GM19239 (cell line): ENCODE results near the gene NCR3LG1.
A peak's percentile ranks its signal among the peaks of the same experiment; 100 is the strongest.

Experiments
- DNase-seq: peaks from one replicate; pipeline ENCODE4 v3.0.0; 2011; ENCODE audit warnings: low spot score; ENCODE audit not compliant: insufficient read length
- FAIRE-seq: peaks from 2 replicates; lab custom pipeline; 2011; peaks lifted over from hg19 to GRCh38; lab: Jason Lieb, UNC

Gene NCR3LG1

GRCh38 chr11:17369684-17370243 is 18.2 kb downstream of the NCR3LG1 start:
- DNase-seq (no peak), FAIRE-seq (no peak)

- FAIRE-seq (no peak), DNase-seq (no peak)
These were observed 20.0 kb downstream of the NCR3LG1 start for GRCh38 chr11:17371614-17372013.

- DNase-seq (no peak), FAIRE-seq (no peak)
These were observed 23.9 kb downstream of the NCR3LG1 start for GRCh38 chr11:17375547-17375946.

- no peak for FAIRE-seq
These were observed 24.9 kb downstream of the NCR3LG1 start for GRCh38 chr11:17376493-17376892.

GRCh38 chr11:17378655-17379054 is 27.1 kb downstream of the NCR3LG1 start:
- FAIRE-seq (no peak), DNase-seq (no peak)

More at GRCh38 chr11:17376493-17376892, 24.9 kb downstream of the NCR3LG1 start:
- no peak for DNase-seq

- DNase-seq (no peak), FAIRE-seq (no peak)
These were observed 28.0 kb downstream of the NCR3LG1 start for GRCh38 chr11:17379383-17380180.

- no peak for FAIRE-seq
- no peak for DNase-seq
These were observed 29.6 kb downstream of the NCR3LG1 start for GRCh38 chr11:17381156-17381555.

GRCh38 chr11:17382046-17382728 is 30.6 kb downstream of the NCR3LG1 start:
- DNase-seq (no peak), FAIRE-seq (no peak)

- no peak for DNase-seq
- no peak for FAIRE-seq
These were observed 31.9 kb downstream of the NCR3LG1 start for GRCh38 chr11:17383461-17383860.

- FAIRE-seq (peak; percentile 81), DNase-seq (peak; percentile 52)
These were observed 32.5 kb downstream of the NCR3LG1 start for GRCh38 chr11:17384002-17384511.

GRCh38 chr11:17385492-17385891 is 33.9 kb downstream of the NCR3LG1 start:
- DNase-seq = no peak
- no peak for FAIRE-seq

- no peak for DNase-seq
- no peak for FAIRE-seq
These were observed 34.3 kb downstream of the NCR3LG1 start for GRCh38 chr11:17385926-17386325.

- FAIRE-seq (peak; percentile 72), DNase-seq (no peak)
These were observed 34.9 kb downstream of the NCR3LG1 start for GRCh38 chr11:17386331-17387084.

- DNase-seq (no peak), FAIRE-seq (no peak)
These were observed 35.7 kb downstream of the NCR3LG1 start for GRCh38 chr11:17387254-17387653.

GRCh38 chr11:17387811-17388210 is 36.2 kb downstream of the NCR3LG1 start:
- FAIRE-seq (no peak), DNase-seq (no peak)

- DNase-seq (no peak), FAIRE-seq (no peak)
These were observed 37.1 kb downstream of the NCR3LG1 start, which contains the start of gene KCNJ11 for GRCh38 chr11:17388609-17389210. Gene KCNJ11, minus strand, starts transcription at chr11:17388659. Its CDS starts 568 bp downstream, at chr11:17388091.

- DNase-seq = peak; percentile 77
- peak; percentile 18 for FAIRE-seq
These were observed 37.8 kb downstream of the NCR3LG1 start for GRCh38 chr11:17389211-17389956.

- DNase-seq (no peak), FAIRE-seq (no peak)
These were observed 38.5 kb downstream of the NCR3LG1 start for GRCh38 chr11:17389957-17390649.
